Measurements from ENCODE around the gene HNRNPM.

DNA sequence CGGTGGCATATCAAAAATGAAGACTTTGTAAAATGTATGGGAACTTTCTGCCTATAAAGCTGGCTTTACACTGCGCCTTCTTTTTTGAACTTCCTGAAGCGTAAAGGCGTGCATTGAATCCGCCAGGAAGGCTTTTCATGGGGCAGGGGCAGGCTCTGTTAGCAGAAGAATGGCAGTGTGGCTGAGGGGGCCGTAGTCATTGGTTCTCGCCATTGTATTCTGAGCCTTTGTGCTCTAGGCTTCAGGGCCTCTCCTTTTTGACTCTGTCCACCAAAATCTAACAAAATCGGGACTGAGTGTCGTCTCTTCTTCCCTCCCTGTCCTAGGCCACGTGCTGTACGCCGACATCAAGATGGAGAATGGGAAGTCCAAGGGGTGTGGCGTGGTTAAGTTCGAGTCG, 43.6 kb downstream of the HNRNPM start:
- TF ChIP-seq CTCF (IDR thresholded peaks at IDR 0.05): no peak
- no peak for TF ChIP-seq POLR2A (IDR thresholded peaks at IDR 0.05)

Measured in testis (tissue), 2 donors.